Measurements from ENCODE around the gene SLIT3.
A peak's percentile ranks its signal among the peaks of the same experiment; 100 is the strongest.

Gene SLIT3

GRCh38 chr5:169299663-169300467, 1.1 kb downstream of the SLIT3 start:
- peak; percentile 20 for DNase-seq (ENCODE audit: low spot score)

- no peak for DNase-seq (ENCODE audit: low spot score)
Measured at GRCh38 chr5:169299191-169299662, 1.7 kb downstream of the SLIT3 start.

- DNase-seq (ENCODE audit: low spot score) = no peak
Measured at GRCh38 chr5:169298193-169298592, 2.7 kb downstream of the SLIT3 start.

- DNase-seq (ENCODE audit: low spot score) = no peak
Measured at GRCh38 chr5:169296419-169297143, 4.4 kb downstream of the SLIT3 start.

GRCh38 chr5:169295306-169295705, 5.6 kb downstream of the SLIT3 start:
- no peak for DNase-seq (ENCODE audit: low spot score)

GRCh38 chr5:169294621-169295020, 6.3 kb downstream of the SLIT3 start:
- DNase-seq (ENCODE audit: low spot score) = no peak

- DNase-seq (ENCODE audit: low spot score) = no peak
Measured at GRCh38 chr5:169291877-169292276, 9.1 kb downstream of the SLIT3 start.

- no peak for DNase-seq (ENCODE audit: low spot score)
Measured at GRCh38 chr5:169290895-169291294, 10.0 kb downstream of the SLIT3 start.

GRCh38 chr5:169289520-169289919, 11.4 kb downstream of the SLIT3 start:
- no peak for DNase-seq (ENCODE audit: low spot score)

- no peak for DNase-seq (ENCODE audit: low spot score)
Measured at GRCh38 chr5:169288066-169288930, 12.6 kb downstream of the SLIT3 start.

GRCh38 chr5:169287529-169287928, 13.4 kb downstream of the SLIT3 start:
- DNase-seq (ENCODE audit: low spot score) = no peak

- no peak for DNase-seq (ENCODE audit: low spot score)
Measured at GRCh38 chr5:169286572-169287300, 14.2 kb downstream of the SLIT3 start.

- no peak for DNase-seq (ENCODE audit: low spot score)
Measured at GRCh38 chr5:169283887-169284286, 17.1 kb downstream of the SLIT3 start.

GRCh38 chr5:169281625-169282024, 19.3 kb downstream of the SLIT3 start:
- peak; percentile 48 for DNase-seq (ENCODE audit: low spot score)

- no peak for DNase-seq (ENCODE audit: low spot score)
Measured at GRCh38 chr5:169280696-169281095, 20.2 kb downstream of the SLIT3 start.

- no peak for DNase-seq (ENCODE audit: low spot score)
Measured at GRCh38 chr5:169280286-169280685, 20.7 kb downstream of the SLIT3 start.

GRCh38 chr5:169279125-169279524, 21.8 kb downstream of the SLIT3 start:
- no peak for DNase-seq (ENCODE audit: low spot score)

GRCh38 chr5:169273881-169274280, 27.1 kb downstream of the SLIT3 start:
- DNase-seq (ENCODE audit: low spot score) = no peak

- no peak for DNase-seq (ENCODE audit: low spot score)
Measured at GRCh38 chr5:169273451-169273850, 27.5 kb downstream of the SLIT3 start.

GRCh38 chr5:169272731-169273427, 28.1 kb downstream of the SLIT3 start:
- DNase-seq (ENCODE audit: low spot score) = peak; percentile 61

- DNase-seq (ENCODE audit: low spot score) = no peak
Measured at GRCh38 chr5:169272111-169272510, 28.8 kb downstream of the SLIT3 start.

Data from SK-N-DZ (cell line).